K562 (cell line): ENCODE results near the gene TFCP2. TPM values are rescaled to one million over a fixed set of nuclear protein-coding genes. Genes with fewer than 3 reads are reported as not detected.

Experiments
- ILK ChIP-seq: fragments of 450-650 bp; IDR thresholded peaks from 2 replicates; pipeline ENCODE4 v1.6.1; 2016; ENCODE audit warnings: missing genetic modification characterization, low read depth, mild to moderate bottlenecking, missing compliant biosample characterization, moderate library complexity, borderline replicate concordance
- JUNB ChIP-seq: fragments of 450-650 bp; formaldehyde crosslinking; conservative IDR thresholded peaks from 2 replicates; pipeline ENCODE4 v1.4.0; 2020; ENCODE audit warnings: mild to moderate bottlenecking
- KDM2B ChIP-seq: fragments of 250-450 bp; sonication (Bioruptor Pico); IDR thresholded peaks from 2 replicates; pipeline ENCODE4 v1.8.0; 2021; ENCODE audit warnings: mild to moderate bottlenecking, moderate library complexity
- MCM7 ChIP-seq, 2 experiments: fragments of 450-650 bp; IDR thresholded peaks; 2 replicates each; pipeline ENCODE4 v1.6.1; 2016 to 2018
- PHF8 ChIP-seq: fragments of 200-600 bp; sonication (generic); IDR thresholded peaks from 2 replicates; pipeline ENCODE4 v1.6.1; 2012; ENCODE audit warnings: mixed run types, mild to moderate bottlenecking, inconsistent platforms, low read length, moderate library complexity, borderline replicate concordance
- RBM22 ChIP-seq: fragments of 200-400 bp; formaldehyde crosslinking; IDR thresholded peaks from 2 replicates; pipeline ENCODE4 v1.6.1; 2018; ENCODE audit warnings: low read length, low read depth; ENCODE audit not compliant: poor library complexity, severe bottlenecking
- RNF2 ChIP-seq: sonication (generic); IDR thresholded peaks from 2 replicates; pipeline ENCODE4 v1.6.1; 2016
- ZNF121 ChIP-seq: sonication (generic); formaldehyde crosslinking; conservative IDR thresholded peaks from 2 replicates; pipeline ENCODE4 v1.8.0; 2022; ENCODE audit warnings: missing genetic modification reagents
- ZNF134 ChIP-seq: fragments of 250-450 bp; sonication (Bioruptor Pico); conservative IDR thresholded peaks from 2 replicates; pipeline ENCODE4 v1.4.0; 2020
- ZNF143 ChIP-seq: sonication (generic); formaldehyde crosslinking; IDR thresholded peaks from 2 replicates; pipeline ENCODE4 v1.9.0; 2022; ENCODE audit warnings: mild to moderate bottlenecking, missing genetic modification reagents
- ZNF408 ChIP-seq: fragments of 250-450 bp; sonication (Bioruptor Pico); IDR thresholded peaks from 2 replicates; pipeline ENCODE4 v1.4.0; 2020; ENCODE audit warnings: low read depth, mild to moderate bottlenecking, moderate library complexity
- ZNF444 ChIP-seq: fragments of 250-450 bp; sonication (Bioruptor Pico); IDR thresholded peaks from 2 replicates; pipeline ENCODE4 v1.4.0; 2020; ENCODE audit warnings: mild to moderate bottlenecking, moderate library complexity
- polyA plus RNA-seq, 8 experiments: library from polyadenylated mRNA; depleted of rRNA in 4 of 8; stranded (reverse) in 5 of 8; unstranded in 3 of 8; fragments of >200 nt; fragmentation: Nextera tagmentation in 2 of 8; fragmentation: Illumina TruSeq in 1 of 8; extraction: Ambion mirVana in 2 of 8; extraction: Trizol in 1 of 8; gene quantifications; 2 replicates each; pipeline versions ENCODE4 v1.2.1 to v1.2.3, GENCODE V29; 2011 to 2014; ENCODE audit warnings: inconsistent platforms in 1 of 8, missing spikeins in 1 of 8
- total RNA-seq, 7 experiments: library from RNA; depleted of rRNA in 6 of 7; stranded (reverse); fragments of >200 nt in 6 of 7; fragmentation: Illumina TruSeq in 2 of 7; extraction: Trizol in 2 of 7; gene quantifications; 2 replicates each; pipeline versions ENCODE4 v1.2.1 to v1.2.3, GENCODE V29; 2011 to 2021; ENCODE audit warnings: low replicate concordance in 1 of 7
- TF ChIP-seq, protein P1 (sequence below), 3 experiments: fragments of 200-800 bp in 1 of 3; fragments of 250-450 bp in 1 of 3; fragments of 450-650 bp in 1 of 3; sonication (Bioruptor Pico) in 1 of 3; sonication (Bioruptor generic) in 1 of 3; formaldehyde crosslinking in 1 of 3; IDR thresholded peaks; 2 replicates each; pipeline versions ENCODE4 v1.6.1 to v1.8.0; 2016 to 2022; ENCODE audit warnings: mild to moderate bottlenecking in 2 of 3, missing genetic modification characterization in 2 of 3, missing compliant biosample characterization in 1 of 3, moderate library complexity in 1 of 3
- TF ChIP-seq, protein P2 (sequence below): fragments of 200-800 bp; sonication (Bioruptor generic); IDR thresholded peaks from 2 replicates; pipeline ENCODE4 v1.6.1; 2017; ENCODE audit warnings: missing genetic modification characterization, missing compliant biosample characterization
- TF ChIP-seq, protein P3 (sequence below): fragments of 250-450 bp; sonication (Bioruptor Pico); IDR thresholded peaks from 2 replicates; pipeline ENCODE4 v1.8.0; 2021; ENCODE audit warnings: borderline replicate concordance, mild to moderate bottlenecking, moderate library complexity; ENCODE audit not compliant: poor library complexity, severe bottlenecking
- TF ChIP-seq, protein P4 (sequence below): fragments of 250-450 bp; sonication (Bioruptor Pico); IDR thresholded peaks from 2 replicates; pipeline ENCODE4 v1.8.0; 2022; ENCODE audit warnings: inconsistent platforms, mild to moderate bottlenecking, moderate library complexity, borderline replicate concordance
- TF ChIP-seq, protein P5 (sequence below): sonication (generic); formaldehyde crosslinking; IDR thresholded peaks from 2 replicates; pipeline ENCODE4 v1.8.1; 2023; ENCODE audit warnings: mild to moderate bottlenecking, missing genetic modification reagents

Gene TFCP2
- total and polyA plus RNA-seq, 9 of the 15 experiments (the other 6 are each of a cell fraction or from before 2014, with no cell fraction given), result 8.0 to 38.9 (median 19.3) TPM

DNA sequence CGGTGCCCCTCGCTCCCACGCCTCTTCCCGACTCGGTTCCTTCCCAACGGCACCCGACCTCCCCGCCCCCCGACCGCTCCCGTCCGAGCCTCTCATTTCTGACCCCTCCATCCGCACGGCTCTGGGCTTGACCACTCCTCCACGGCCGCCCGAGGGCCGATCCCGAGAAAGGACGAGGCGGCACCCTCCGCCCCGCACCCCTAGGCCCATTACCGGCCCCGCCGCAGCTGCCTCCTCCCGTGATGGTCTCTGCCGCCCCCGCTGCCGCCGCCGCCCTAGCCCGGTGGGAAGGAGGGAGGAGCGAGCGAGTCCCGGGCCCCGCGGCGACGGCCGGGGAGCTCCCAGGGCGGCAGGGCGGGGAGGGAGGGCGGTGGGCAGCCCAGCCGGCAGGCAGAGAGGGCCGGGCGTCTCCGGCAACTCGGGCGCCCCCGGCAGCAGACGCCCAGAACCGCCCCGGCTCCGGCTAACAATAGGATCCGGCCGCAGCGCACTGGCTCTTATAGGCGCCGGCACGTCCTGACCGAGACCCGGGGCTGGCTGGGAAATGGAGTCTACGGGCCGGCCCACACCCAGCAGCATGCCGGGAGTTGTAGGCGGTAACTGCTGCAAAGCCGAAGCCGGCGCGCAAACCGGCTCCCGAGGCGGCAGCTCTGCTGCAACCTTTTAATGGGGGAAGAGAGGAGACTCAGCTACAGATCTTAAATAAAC, 89.7 kb downstream of the TFCP2 start, which contains the start of gene CSRNP2 (continued):
- TF ChIP-seq, protein P1, sequence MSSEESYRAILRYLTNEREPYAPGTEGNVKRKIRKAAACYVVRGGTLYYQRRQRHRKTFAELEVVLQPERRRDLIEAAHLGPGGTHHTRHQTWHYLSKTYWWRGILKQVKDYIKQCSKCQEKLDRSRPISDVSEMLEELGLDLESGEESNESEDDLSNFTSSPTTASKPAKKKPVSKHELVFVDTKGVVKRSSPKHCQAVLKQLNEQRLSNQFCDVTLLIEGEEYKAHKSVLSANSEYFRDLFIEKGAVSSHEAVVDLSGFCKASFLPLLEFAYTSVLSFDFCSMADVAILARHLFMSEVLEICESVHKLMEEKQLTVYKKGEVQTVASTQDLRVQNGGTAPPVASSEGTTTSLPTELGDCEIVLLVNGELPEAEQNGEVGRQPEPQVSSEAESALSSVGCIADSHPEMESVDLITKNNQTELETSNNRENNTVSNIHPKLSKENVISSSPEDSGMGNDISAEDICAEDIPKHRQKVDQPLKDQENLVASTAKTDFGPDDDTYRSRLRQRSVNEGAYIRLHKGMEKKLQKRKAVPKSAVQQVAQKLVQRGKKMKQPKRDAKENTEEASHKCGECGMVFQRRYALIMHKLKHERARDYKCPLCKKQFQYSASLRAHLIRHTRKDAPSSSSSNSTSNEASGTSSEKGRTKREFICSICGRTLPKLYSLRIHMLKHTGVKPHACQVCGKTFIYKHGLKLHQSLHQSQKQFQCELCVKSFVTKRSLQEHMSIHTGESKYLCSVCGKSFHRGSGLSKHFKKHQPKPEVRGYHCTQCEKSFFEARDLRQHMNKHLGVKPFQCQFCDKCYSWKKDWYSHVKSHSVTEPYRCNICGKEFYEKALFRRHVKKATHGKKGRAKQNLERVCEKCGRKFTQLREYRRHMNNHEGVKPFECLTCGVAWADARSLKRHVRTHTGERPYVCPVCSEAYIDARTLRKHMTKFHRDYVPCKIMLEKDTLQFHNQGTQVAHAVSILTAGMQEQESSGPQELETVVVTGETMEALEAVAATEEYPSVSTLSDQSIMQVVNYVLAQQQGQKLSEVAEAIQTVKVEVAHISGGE (CRISPR knock-in tag; IDR thresholded peaks at IDR 0.05), result peak in 2 of 3 experiments; percentile 41 to 95; a peak in 3 of 6 replicates
- TF ChIP-seq ZNF121 (CRISPR knock-in tag), result no peak
- peak; percentile 94 for TF ChIP-seq RBM22
- TF ChIP-seq JUNB (CRISPR knock-in tag), result no peak
- no peak for TF ChIP-seq MCM7 (IDR thresholded peaks at IDR 0.05)
- TF ChIP-seq ILK (tag), result no peak
- peak; percentile 65; the same call in 1 of the 2 replicates for TF ChIP-seq RNF2
- TF ChIP-seq ZNF143 (CRISPR knock-in tag), result peak; percentile 93
- TF ChIP-seq, protein P2, sequence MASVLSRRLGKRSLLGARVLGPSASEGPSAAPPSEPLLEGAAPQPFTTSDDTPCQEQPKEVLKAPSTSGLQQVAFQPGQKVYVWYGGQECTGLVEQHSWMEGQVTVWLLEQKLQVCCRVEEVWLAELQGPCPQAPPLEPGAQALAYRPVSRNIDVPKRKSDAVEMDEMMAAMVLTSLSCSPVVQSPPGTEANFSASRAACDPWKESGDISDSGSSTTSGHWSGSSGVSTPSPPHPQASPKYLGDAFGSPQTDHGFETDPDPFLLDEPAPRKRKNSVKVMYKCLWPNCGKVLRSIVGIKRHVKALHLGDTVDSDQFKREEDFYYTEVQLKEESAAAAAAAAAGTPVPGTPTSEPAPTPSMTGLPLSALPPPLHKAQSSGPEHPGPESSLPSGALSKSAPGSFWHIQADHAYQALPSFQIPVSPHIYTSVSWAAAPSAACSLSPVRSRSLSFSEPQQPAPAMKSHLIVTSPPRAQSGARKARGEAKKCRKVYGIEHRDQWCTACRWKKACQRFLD, result peak; percentile 58; the same call in 1 of the 2 replicates
- TF ChIP-seq, protein P3, sequence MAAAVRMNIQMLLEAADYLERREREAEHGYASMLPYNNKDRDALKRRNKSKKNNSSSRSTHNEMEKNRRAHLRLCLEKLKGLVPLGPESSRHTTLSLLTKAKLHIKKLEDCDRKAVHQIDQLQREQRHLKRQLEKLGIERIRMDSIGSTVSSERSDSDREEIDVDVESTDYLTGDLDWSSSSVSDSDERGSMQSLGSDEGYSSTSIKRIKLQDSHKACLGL (CRISPR knock-in tag), result no peak
- TF ChIP-seq KDM2B, result no peak
- TF ChIP-seq, protein P4, sequence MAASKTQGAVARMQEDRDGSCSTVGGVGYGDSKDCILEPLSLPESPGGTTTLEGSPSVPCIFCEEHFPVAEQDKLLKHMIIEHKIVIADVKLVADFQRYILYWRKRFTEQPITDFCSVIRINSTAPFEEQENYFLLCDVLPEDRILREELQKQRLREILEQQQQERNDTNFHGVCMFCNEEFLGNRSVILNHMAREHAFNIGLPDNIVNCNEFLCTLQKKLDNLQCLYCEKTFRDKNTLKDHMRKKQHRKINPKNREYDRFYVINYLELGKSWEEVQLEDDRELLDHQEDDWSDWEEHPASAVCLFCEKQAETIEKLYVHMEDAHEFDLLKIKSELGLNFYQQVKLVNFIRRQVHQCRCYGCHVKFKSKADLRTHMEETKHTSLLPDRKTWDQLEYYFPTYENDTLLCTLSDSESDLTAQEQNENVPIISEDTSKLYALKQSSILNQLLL (CRISPR knock-in tag), result no peak
- TF ChIP-seq ZNF408 (CRISPR knock-in tag), result no peak
- TF ChIP-seq ZNF444 (CRISPR knock-in tag), result no peak
- no peak for TF ChIP-seq ZNF134
- TF ChIP-seq, protein P5, sequence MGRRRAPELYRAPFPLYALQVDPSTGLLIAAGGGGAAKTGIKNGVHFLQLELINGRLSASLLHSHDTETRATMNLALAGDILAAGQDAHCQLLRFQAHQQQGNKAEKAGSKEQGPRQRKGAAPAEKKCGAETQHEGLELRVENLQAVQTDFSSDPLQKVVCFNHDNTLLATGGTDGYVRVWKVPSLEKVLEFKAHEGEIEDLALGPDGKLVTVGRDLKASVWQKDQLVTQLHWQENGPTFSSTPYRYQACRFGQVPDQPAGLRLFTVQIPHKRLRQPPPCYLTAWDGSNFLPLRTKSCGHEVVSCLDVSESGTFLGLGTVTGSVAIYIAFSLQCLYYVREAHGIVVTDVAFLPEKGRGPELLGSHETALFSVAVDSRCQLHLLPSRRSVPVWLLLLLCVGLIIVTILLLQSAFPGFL (CRISPR knock-in tag), result 0 out of 2 replicates have a peak, but pooled peaks have one; percentile 31
- peak; percentile 79; the same call in 1 of the 2 replicates for TF ChIP-seq PHF8
